ENCODE measurements around the gene PRDM16.

PRDM16 gene

GRCh38 chr1:3070644-3071564 lies 1.9 kb downstream of the PRDM16 start:
- DNase-seq, result no peak

DNA sequence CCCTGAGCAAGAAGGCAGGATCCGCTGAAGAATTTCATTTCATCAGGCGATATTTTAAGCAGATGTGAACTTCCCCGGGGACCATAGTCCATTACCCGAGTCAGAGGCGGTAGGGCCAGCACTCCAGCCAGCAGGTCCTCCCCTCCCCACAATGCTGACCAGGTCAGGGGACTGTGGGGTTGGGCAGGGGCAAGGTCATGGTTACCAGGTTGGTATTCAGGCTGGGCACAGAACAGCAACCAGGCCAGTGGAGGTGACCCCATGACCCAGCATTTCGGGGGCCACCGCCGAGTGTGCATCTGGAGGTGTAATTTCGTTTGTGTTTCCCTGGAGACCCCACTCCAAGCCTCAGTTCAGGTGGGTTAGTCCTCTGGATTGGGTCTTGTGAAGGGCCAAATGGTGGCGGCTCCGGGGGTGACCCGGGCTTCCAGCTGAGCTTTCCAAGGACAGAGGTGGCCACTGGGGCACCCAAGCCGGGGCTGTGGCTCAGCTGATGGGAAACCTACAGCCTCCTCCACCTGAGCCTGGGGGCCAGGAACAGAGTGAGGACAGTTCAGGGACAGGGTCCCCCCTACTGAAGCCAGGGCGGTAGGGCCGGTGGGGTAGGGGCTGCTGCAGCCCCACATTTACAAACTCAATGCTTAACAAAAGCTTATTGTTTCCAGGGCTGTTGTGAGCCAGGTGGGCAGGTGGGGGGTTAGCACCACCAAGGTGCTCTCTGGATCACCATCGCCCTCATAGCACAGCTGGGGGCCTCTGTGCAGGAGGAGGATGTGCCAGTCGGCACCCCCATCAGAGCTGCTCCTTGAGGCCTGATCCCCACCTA lies 2.8 kb downstream of the PRDM16 start:
- no peak for DNase-seq

- DNase-seq, result no peak
Observed at GRCh38 chr1:3072391-3073185, 3.6 kb downstream of the PRDM16 start.

DNA sequence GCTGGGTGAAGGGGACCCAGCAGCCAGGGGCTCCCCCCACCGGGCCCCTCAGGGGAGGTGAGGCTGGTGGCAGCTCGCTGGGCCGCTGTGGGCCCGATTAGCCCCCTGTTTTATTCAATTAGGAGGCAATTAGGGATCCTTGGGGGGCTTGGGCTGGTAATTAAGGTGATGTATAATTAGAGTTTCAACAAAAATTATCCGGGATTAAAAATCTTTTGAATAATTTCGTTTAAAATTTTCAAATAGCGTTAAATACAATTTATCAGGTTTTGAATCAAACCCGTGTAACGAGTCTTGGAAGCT lies 4.1 kb downstream of the PRDM16 start:
- no peak for DNase-seq

DNA sequence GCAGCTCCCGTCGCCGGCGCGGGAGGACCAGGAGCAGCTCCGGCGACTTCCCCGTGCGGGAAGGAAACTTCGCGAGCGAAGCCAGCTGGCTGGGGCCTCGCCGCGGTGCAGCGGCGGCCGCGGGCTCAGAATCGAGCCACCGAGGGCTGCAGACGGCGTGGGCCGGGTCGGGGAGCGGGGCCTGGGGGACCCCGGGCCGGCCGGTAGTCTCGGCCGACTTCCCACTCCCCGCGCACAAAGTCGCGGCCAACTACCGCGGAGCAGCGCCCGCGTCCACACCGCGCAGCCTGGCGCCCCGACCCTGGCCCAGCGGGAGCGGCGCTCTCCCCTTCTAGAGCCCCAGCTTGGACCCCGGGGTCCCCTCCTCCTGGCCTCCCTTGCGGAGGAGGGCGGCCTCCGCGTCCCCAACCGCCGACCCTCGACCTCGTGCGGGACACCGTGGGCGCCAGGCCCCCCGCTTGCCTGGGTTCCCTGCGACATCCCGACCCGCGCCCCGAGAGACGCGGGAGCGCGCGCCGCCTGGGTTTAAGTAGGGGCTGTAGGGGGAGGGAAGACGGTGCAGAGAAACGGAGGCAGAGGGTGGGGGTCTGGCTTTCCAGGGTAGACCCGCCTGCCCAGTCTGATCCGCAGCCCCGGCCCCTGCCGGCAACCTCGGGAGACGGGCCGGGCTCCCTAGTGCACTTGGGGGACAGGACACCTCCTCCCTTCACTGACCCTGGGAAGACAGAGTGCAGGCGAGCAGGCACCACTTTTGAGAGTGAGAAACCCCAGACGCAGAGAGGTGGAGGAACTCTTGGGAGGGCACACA lies 4.7 kb downstream of the PRDM16 start:
- no peak for DNase-seq

GRCh38 chr1:3074297-3074741 lies 5.3 kb downstream of the PRDM16 start:
- DNase-seq, result no peak

DNA sequence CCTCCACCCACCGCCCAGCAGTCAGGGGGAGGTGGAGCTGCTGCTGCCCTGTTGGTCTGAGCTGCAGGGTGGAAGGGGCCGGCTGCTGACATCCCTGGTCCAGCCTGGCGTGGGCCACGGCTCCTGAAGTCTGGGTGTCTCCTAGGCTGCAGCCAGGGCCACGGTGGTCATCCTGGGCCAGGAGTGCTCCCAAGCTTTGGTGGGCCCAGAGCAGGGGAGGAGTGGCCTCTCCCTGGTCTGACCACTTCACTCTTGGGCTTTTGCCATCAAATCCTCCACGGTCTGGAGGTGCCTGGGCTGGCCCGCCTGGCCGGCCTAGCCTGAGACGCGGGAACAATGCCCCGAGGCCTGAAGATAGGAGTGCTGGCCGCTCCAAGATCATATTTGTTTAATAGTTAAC lies 5.8 kb downstream of the PRDM16 start:
- DNase-seq, result no peak

DNA sequence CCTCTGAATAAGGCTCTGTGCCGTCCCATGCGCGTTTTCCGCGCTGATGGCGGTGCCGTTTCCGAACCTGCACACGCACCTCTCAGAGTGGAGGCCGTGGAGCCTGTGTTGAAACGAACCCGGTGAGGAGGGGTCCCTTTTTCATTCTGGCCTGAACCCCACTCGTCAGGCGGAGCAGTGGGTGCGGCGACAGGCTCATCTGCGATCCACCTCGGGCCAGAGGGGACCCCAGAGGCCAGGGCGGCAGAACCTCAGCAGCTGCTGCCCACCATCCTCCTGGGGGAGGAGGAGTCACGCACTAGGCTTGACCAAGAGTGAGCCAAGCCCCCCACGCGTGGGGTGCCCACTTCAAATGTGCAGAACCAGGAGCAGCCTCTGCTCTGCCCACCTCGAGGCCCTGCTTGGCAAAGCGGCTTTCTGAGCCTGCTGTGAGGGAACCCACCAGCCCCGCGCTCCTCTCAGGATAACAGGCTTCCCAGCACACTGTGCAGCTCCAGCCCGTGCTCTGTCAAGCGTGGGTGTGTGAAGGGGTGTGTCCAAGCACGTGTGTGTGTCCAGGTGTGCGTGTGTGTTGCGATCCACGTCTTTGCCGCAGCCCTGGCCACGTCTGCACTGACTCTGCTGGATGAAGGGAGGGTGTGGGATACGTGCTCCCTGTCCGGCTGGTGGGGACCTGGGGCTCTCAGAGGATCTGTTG lies 6.8 kb downstream of the PRDM16 start:
- DNase-seq, result no peak

DNA sequence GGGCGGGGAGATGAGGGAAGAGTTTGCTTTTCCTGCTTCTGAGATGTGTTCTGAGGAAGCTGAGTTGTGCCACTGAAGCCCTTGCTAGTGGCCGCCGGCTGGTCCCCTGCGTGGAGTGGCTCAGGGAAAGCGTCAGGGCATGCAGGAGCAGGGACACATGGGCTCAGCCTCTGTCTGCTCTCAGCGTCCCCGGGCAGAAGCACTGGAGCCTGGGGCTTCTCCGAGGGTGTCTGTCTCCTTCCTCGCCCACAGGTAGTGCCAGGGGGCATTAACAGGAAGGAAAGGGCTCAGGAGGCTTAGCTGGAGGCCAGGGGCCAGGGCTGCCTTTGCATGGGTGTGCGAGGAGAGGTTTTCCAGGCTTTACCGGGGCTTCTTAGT lies 7.3 kb downstream of the PRDM16 start:
- no peak for DNase-seq

DNA sequence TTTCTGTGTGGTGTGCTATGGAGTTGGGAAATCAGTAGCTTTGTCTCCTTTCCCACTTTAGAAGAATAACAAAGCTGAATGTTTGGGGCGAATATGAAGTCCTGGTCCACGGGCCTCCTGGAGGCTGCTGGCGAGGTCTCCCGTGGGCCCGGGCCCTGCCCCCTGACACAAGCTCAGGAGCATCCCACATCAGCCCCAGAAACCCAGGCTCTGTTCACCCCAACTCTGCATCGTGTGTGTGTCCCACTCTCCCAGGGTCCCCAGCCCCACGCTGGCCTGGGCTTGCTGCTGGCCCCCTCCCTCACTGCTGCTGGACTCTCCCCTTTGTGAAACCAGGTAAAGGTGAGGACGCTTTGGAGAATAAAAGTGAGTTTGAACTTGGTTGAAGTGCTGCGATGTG lies 8.1 kb downstream of the PRDM16 start:
- DNase-seq, result no peak

DNA sequence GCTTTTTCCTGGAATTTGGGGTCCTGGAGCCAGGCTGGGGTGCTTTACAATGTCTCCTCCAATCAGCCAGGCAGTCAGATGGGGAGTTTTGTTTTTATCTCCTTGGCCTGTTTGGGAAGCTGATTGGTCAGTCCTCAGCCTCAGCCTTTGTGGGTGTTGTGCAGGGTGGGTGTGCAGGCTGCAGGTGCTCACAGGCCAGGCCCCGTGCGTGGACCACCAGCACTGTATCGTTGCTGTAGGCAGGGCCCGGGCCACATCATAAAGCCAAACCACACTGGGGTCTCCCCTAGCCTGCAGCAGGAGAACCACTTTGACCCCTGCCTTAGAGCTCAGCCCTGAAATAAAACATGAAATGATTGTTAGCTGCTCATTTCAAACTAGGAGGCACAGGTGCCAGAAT lies 8.6 kb downstream of the PRDM16 start:
- no peak for DNase-seq

- no peak for DNase-seq
Observed at GRCh38 chr1:3078430-3078861, 9.4 kb downstream of the PRDM16 start.

GRCh38 chr1:3078871-3079270 lies 9.9 kb downstream of the PRDM16 start:
- no peak for DNase-seq

GRCh38 chr1:3079381-3080052 lies 10.5 kb downstream of the PRDM16 start:
- DNase-seq, result no peak

DNA sequence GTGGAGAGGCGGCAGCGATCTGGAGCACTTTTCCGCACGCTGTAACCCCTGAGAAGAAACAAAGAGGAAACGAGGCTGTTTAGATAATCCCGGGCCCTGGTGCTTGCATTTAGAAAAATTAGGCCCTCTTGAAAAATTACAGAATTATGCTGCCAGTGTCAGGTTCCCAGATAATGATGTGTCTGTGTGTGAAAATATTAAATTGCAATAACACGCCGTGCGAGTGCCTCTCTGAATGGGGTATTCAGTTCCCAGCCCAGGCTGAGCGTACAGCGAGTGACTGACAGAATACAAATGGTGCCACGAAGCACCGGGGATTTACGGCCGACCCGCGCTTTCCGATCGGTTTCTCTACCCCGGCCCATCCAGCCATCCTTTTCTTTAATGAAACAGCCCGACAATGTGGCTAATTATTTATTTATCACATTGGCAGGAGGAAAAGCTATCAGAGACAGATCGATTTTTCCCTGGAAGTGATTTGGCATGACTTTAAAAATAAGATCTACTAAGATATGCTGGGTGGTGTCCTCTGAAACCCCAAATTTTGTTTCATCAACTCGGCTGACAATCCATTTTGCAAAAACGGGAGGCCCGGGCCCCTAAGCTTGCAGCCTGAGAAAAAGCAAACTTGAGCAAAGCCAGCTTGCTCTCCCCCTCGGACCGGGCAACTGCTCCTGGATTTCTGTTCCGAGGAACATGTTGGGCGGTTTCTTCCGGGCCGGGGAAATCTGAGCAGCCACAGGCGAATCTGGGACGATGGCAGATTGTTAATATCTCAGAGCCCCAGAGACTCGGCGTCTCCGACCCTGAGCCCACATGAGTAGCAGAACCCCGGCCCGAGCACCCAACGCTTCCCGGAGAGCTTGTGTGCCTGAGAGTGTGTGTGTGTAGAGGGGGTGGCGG lies 11.3 kb downstream of the PRDM16 start:
- no peak for DNase-seq

- no peak for DNase-seq
Observed at GRCh38 chr1:3081171-3081683, 12.2 kb downstream of the PRDM16 start.

DNA sequence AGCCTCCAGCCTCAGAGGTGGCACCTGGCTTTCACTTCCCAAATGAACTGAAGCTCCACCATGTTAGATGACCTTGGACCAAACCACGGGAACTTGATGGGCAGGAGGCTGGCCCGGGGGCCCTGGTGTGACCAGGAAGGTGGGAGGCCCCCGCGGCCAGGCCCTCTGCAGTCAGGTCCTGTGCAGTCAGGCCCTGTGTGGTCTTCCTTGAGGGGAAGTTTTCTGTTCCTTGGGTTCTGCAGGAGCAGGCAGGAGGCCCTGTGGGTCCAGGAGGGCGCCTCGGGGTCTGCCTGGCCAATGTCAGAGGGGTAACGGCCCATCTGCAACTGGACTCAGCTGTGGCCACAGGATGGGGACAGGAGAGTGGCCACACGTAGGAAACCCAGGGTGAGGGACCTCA lies 13.0 kb downstream of the PRDM16 start:
- DNase-seq, result no peak

DNA sequence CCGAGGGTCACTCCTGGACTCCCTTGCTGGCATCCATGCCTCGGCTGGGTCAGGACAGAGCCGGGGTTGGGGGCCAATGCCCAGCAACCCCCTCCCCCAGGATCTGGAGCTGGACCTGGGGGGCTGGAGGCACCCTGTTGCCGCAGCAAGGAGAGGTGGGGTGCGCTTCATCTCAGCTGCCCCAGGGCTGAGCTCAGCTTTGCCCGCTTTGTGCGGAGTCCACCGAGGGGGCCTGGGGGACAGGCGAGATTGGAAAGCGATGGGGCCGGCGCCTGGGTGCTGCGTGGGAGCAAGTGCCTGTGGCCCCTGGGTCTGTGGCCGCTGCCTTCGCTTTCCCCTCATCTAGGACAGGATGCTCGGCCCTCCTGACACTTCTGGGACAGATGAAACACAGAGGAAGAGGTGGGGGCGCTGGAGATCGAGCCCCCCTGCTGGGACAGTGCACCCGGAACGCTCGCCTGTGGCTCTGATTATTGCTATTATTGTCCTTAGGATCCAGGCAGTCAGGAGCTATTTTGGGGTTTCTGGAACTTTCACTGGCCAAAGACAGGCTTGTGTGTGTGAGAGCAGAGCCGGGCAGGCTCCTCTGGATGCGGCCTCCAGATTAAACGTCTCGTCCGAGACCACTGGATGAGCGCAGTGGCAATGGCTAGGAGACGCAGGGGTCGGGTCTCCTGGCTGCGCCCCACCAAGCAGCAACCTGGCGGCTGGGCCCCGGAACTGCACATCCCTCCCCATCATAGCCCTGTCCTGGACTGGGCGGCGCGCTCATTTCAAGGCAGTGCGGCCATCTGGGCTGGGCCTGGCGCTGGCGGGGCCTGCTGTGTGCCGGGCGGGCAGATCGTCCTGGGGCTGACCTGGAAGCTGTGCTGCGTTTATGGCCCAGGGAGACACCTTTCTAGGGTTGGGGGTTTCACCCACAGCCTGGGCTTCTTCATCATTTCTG lies 13.8 kb downstream of the PRDM16 start:
- DNase-seq, result no peak

- DNase-seq, result no peak
Observed at GRCh38 chr1:3084154-3084553, 15.2 kb downstream of the PRDM16 start.

Data from DMS53 (cell line).